ENCODE results near the gene NMT1. TPM values are rescaled to one million over a fixed set of nuclear protein-coding genes. Genes with fewer than 3 reads are reported as not detected.

The NMT1 gene
- total RNA-seq, 4 donors from 2014 or later = 58.5 to 79.3 (median 65.1) TPM

DNA sequence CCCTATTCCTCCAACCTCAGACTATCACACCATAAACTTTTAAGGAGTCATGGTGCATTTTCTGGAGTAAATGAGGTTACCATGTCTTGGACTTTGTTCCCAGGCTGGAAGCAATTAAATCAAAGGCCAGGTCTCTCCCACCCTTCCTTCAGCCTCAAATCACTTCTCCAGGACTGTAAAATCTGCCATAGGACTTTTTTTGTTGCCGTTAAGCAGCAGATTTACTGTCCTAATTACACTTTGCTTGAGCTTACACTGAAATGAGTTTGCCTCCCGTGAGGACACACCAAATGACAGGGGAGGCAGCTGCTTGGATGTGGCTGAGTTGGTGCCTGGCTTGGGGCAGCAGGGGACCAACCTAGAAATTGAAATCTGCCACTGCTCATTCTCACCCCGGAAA is 24.4 kb upstream of the NMT1 start:
- H3K4me3 ChIP-seq = no peak overlapping the region
- H3K27ac ChIP-seq (replicated peaks in 1 of 4) = no peak overlapping the region
- DNase-seq (ENCODE audit: extremely low spot score) = no peak
- peaks cover 21 to 37% (median 32%) of the 10 kb centered on the region in 4 donors for H3K36me3 ChIP-seq
- 70% methylated on average over 3 of the region's 3 CpGs for WGBS
- H3K27me3 ChIP-seq = no peaks in the 10 kb centered on the region
- H3K4me1 ChIP-seq = peaks cover 26 to 43% (median 40%) of the 10 kb centered on the region in 4 donors
- no peak for TF ChIP-seq POLR2AphosphoS5 (IDR thresholded peaks at IDR 0.05)
- TF ChIP-seq EP300 (IDR thresholded peaks at IDR 0.05) = no peak
- TF ChIP-seq, protein P1, sequence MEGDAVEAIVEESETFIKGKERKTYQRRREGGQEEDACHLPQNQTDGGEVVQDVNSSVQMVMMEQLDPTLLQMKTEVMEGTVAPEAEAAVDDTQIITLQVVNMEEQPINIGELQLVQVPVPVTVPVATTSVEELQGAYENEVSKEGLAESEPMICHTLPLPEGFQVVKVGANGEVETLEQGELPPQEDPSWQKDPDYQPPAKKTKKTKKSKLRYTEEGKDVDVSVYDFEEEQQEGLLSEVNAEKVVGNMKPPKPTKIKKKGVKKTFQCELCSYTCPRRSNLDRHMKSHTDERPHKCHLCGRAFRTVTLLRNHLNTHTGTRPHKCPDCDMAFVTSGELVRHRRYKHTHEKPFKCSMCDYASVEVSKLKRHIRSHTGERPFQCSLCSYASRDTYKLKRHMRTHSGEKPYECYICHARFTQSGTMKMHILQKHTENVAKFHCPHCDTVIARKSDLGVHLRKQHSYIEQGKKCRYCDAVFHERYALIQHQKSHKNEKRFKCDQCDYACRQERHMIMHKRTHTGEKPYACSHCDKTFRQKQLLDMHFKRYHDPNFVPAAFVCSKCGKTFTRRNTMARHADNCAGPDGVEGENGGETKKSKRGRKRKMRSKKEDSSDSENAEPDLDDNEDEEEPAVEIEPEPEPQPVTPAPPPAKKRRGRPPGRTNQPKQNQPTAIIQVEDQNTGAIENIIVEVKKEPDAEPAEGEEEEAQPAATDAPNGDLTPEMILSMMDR (IDR thresholded peaks at IDR 0.05) = no peak
- TF ChIP-seq POLR2A (IDR thresholded peaks at IDR 0.05; ENCODE audit: low read depth) = no peak
- intact Hi-C loops (cut with DNase I) = no loop called here
- no peaks in the 10 kb centered on the region for H3K9me3 ChIP-seq

DNA sequence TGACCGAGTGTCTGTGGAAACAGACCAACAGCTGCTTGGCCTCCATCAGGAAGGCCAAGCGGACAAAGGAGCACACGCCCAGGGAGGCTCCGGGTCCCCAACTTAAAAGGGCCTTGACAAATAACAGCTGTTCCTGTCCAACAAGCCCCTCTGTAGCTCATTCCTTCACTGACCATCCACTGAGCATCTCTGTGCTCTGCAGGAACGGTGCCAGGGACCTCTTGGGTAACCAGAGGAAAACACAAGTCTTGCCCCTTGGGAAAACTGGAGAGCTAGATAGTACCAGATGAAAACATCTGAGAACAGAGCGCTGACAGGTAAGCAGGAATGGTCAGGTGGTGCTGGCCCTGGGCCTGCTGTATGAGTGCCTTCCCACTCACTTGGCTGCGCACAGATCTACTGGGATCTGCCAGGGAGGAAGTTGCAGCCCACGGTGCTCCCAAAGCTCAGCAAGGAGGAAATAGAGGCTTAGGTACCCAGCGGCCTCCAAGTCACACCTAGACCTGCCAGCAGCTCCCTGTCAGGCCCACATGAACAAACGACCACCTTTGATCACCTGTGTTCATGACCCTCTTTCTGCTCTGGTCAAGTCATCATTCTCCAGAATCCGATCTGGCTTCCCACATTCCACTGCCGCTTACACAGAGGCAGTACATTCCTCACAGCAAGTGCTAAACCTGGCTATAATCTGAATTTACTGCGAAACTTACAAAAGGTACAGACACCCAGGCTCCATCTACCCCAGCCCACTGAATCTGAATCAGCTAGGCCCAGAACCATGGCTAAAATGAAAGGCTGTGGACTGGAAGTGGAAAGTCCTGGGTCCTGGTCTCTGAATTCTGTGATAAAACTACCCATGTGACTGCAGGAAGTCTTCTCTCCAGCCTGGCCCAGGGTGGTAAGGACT is 22.1 kb upstream of the NMT1 start:
- no peaks in the 10 kb centered on the region for H3K27me3 ChIP-seq
- H3K4me1 ChIP-seq = peaks cover 38 to 66% (median 60%) of the 10 kb centered on the region in 4 donors
- peaks cover 3 to 14% (median 10%) of the 10 kb centered on the region in 4 donors for H3K36me3 ChIP-seq
- 58% methylated on average over 13 of the region's 13 CpGs for WGBS
- H3K27ac ChIP-seq (replicated peaks in 1 of 4) = peak overlapping the region; percentile 34 to 62 (median 58)
- no peaks in the 10 kb centered on the region for H3K9me3 ChIP-seq
- H3K4me3 ChIP-seq = no peak overlapping the region
- intact Hi-C loops (cut with DNase I) = no loop called here
- TF ChIP-seq POLR2A (IDR thresholded peaks at IDR 0.05; ENCODE audit: low read depth) = no peak
- TF ChIP-seq, protein P1 (IDR thresholded peaks at IDR 0.05) = no peak
- peak in 1 of 2 donors; percentile 61 for TF ChIP-seq POLR2AphosphoS5 (IDR thresholded peaks at IDR 0.05)
- no peak for DNase-seq (ENCODE audit: extremely low spot score)

DNA sequence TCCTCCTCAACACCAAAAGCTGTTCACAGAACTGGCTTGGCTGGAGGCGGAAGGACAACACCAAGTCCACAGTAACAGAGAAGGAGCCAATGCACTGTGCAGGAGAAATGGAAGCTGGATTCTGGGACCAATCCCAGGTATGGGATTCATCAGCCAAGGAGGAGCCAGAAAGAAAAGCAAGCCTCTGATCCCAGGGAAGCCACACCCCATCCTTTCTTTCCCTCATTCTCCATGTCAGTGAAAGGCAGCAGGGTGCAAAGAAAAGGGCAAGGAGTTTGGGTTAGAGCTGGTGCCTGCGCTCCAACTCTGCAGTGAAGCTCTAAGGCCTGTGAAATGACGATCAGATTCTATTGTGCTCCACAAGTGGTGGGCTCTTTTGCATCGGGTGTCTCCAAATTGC is 20.7 kb upstream of the NMT1 start:
- H3K27me3 ChIP-seq = no peaks in the 10 kb centered on the region
- peaks cover 0 to 6% (median 0%) of the 10 kb centered on the region in 4 donors for H3K36me3 ChIP-seq
- H3K4me1 ChIP-seq = peaks cover 46 to 81% (median 74%) of the 10 kb centered on the region in 4 donors
- intact Hi-C loops (cut with DNase I) = no loop called here
- no peak for DNase-seq (ENCODE audit: extremely low spot score)
- WGBS = 51% methylated on average over 4 of the region's 4 CpGs
- TF ChIP-seq, protein P1 (IDR thresholded peaks at IDR 0.05) = no peak
- TF ChIP-seq POLR2AphosphoS5 (IDR thresholded peaks at IDR 0.05) = no peak
- no peak for TF ChIP-seq EP300 (IDR thresholded peaks at IDR 0.05)
- no peak for TF ChIP-seq POLR2A (IDR thresholded peaks at IDR 0.05; ENCODE audit: low read depth)
- no peak overlapping the region for H3K4me3 ChIP-seq
- H3K27ac ChIP-seq (replicated peaks in 1 of 4) = peak overlapping the region; percentile 37 to 58 (median 47)
- no peaks in the 10 kb centered on the region for H3K9me3 ChIP-seq

DNA sequence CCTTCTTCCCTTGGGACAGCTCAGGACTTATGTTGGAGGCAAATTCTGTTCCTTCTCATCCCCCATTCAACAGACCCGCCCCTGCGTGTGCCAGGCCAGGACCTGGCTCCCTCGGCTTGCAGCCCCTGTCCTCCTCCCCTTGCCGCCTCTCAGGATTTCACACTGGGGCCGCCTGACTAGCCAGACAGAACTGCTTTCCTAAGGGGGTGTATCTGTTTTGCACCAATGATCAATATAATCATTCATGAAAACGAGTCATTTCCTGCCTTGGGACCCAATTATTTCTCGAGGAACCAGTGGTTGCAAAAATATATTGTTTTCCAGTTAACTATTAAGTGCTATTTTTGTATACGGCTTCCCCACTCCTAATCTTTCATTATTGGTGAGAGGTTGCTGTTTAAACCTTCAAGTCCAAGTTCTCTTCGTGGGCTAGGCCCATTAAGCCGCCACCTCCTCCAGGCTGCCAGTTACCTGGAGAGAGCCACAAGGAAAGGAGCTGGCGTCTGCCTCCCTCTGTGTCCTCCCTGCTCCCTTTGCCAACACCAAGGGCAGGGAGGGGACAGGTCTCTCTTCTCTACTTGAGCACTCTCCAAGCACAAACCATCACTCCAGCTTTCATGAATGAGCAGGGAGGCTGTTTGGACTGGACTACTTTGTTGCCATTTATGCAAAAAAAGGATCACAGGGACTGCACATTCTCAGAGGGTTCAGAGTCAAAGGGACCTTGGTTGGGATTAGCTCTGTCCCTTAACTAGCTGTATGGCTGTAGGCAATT is 18.6 kb upstream of the NMT1 start:
- DNase-seq (ENCODE audit: extremely low spot score) = no peak
- peaks cover 46 to 85% (median 74%) of the 10 kb centered on the region in 4 donors for H3K4me1 ChIP-seq
- peak overlapping the region in 3 of 4 donors; percentile 32 to 65 (median 42) for H3K27ac ChIP-seq (replicated peaks in 1 of 4)
- WGBS = 88% methylated on average over 11 of the region's 11 CpGs
- intact Hi-C loops (cut with DNase I) = no loop called here
- H3K9me3 ChIP-seq = no peaks in the 10 kb centered on the region
- no peaks in the 10 kb centered on the region for H3K27me3 ChIP-seq
- no peaks in the 10 kb centered on the region for H3K36me3 ChIP-seq
- TF ChIP-seq POLR2A (IDR thresholded peaks at IDR 0.05; ENCODE audit: low read depth) (no peak), POLR2AphosphoS5 (IDR thresholded peaks at IDR 0.05) (no peak), EP300 (IDR thresholded peaks at IDR 0.05) (no peak)
- TF ChIP-seq, protein P1 (IDR thresholded peaks at IDR 0.05) = no peak
- no peak overlapping the region for H3K4me3 ChIP-seq

Data from esophagus muscularis mucosa (tissue), 4 donors.